Activated CD4-positive, alpha-beta T cell treated with anti-CD3 and anti-CD28 coated beads for 48 hours (primary cell): Measurements from ENCODE around the gene MYPN.
"Not testable (repeated sequence)": the region's sequence is repeated elsewhere in the genome, so short reads cannot be mapped to it uniquely, and the experiment has no call there.

Experiments used
- DNase-seq: peaks from one replicate; pipeline ENCODE4 v3.0.0-alpha.2; 2020

Gene MYPN

DNA sequence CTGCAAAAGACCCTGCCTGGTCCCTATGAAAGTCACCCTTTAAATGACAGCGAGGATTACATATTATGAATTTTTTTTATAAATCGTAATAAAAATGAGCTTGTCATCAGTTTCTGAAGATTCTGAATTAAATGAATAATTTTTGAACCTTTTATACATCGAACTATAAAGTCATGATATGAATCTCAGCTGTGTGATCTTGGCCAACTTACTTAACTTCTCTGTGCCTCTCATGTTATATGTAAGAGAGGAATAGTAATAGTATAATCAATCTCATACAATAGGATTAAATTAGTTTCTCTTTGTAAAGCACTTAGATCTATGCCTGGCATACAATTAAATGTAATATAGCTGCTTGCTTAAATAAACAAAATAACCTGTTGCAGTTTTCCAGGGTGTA, 127.9 kb downstream of the MYPN start:
- DNase-seq, result no peak

- no peak for DNase-seq
Measured at GRCh38 chr10:68238371-68238770, 129.1 kb downstream of the MYPN start.

GRCh38 chr10:68239069-68239468, 129.8 kb downstream of the MYPN start:
- no peak for DNase-seq

DNA sequence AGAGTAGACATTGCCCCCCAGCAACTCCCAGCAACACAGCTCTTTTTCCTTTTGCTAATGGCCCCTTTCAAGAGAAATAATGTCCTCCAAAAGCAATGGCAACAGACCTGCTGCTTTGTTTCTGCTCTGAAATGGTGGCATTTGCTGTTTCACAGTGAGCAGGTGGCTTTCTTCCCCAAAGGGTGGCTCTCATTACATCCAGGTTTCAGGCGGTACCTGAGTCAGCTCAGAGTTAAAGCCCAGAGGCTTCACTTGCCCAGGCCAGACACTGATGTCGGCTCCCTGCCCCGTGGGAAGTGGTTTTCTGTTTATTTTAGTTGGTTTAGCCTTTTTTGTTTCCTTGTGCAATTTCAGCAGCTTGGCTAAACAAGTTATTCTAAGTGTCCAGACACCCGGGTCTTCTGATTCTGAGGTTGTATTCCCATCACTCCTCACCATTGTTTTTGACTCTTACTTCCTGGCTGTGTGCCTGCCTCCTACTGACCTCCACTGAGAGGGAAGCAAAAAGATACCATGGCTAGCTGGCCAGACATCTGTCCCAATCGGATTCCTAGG, 130.4 kb downstream of the MYPN start:
- no peak for DNase-seq

DNA sequence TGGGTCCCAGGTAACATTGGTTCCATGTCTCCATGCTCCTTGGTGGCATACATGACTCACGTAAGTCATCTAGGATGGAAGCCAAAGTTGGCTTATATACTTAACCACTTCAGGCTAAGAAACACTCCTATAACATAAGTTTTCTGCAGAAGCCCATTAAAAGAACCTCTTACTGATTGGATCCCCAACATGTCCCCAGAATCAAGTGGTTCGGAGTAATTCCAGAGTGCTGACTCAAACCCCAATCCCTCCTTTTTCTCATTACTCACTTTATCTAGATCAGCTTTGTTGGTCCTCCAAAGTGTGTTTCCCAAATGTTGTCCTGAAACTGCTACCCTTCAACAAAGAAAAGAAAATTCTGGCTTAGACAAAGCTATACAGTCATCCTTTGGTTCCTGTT, 132.8 kb downstream of the MYPN start:
- no peak for DNase-seq

GRCh38 chr10:68246397-68246796, 137.1 kb downstream of the MYPN start:
- not testable (repeated sequence) for DNase-seq

GRCh38 chr10:68247931-68248330, 138.6 kb downstream of the MYPN start:
- no peak for DNase-seq

DNA sequence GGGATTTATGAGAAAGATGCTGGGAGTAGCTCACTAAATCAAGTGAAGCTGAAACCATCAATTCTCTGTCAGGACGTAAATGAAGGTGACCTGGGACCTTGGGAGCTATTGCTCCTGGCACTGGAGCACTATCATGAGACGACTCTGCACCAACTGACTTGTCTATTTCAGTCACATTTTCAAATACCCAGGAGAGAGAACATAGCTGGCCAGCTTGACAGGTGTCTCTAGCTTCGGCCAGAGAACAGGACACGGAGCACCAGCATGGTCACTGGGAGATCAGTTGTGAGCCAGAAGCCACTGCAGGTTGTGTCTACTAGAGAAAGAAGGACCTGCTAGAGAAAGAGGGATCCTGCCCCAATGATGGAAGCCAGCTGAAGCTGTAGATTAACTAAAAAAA, 140.0 kb downstream of the MYPN start:
- no peak for DNase-seq

- DNase-seq, result no peak
Measured at GRCh38 chr10:68251151-68251550, 141.9 kb downstream of the MYPN start.

DNA sequence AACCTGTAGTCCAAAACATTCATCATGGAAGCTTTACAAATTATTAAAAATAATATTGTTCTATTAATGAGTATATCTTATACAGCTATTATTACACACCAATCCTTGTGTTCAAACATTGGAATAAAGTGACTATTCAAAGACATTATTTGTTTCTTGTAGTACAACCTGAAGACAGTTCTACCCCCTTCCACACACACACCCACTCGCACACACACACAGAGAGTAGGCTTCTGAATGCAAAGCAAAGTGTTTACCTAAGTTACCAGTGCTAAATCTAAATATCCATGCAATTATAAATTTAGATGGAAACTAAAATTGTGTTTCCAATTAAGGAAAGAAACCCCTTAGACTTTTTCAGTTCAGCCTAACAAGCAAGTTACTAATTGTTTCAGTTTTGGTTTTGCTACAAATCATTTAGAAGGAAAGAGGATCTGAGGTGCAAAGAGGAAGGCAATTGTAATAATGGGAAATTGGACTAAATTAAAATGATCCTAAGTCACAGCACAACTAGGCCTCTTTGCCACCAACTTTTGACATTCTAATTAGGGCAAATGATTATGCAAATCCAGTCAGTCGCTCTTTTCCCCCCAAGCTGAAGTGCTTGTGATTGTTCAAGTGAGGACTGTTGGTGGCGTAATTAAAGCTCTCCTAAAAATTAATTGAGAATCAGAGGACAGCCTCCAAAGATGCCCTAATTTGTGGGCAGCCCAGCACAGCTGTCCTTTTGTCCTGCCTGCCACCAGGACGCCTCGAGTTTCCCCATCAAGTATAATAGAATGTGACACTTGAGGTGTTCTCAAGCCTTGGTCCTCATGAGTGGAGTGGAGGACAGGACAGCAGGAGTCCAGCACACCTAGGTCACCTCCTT, 142.6 kb downstream of the MYPN start:
- no peak for DNase-seq

DNA sequence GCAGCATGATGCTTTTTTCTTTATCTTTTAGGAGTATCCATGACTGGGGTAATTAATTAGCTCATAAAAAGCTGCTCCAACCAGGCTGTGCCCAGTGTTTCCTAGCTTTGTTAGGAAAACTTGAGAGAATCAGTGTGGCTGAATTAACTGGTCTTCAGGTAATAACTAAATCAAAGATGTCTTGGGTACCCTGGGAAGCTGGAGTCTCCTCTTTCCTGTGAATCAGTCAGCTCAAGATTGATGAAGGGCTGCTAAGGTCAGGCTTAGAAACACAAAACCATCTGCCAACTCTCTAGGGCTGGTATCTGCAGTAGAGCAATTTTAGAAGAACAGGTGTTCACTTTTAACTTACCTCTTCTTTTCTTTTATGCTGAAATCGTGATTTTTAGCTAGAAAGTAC, 144.1 kb downstream of the MYPN start:
- no peak for DNase-seq

DNA sequence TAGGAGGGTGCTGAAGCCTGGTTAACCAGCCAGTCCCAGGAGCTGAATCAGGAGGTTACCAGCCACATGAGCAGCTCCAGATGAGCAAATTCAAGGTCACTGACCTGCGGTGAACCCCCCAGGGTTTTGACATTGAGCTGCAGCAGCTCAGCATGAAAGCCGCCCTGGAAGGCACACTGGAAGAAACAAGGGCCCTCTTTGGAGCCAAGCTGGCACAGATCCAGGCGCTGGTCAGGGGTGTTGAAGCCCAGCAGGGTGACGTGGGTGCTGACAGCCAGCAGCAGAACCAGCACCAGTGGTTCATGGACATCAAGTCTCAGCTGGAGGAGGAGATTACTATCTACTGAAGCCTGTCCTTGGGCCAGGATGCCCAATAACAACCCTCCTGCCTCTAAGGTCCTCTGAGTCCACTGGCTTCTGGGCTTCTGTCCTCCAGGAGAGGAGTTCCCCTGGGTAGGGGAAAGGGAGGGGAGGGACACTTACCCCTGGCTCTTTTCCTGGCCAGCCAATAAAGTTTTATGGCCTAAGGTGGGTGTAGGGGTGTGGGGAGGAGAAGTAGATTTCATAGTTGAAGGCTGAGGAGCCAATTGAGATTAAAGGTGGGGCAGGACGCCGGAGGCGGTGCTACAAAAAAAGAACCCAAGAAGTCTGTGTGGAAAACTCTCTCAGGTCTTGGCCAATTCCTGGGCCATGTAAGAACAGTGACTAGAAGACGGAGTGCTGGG, 152.0 kb downstream of the MYPN start:
- no peak for DNase-seq
